ENCODE data around the gene TNFRSF8.
A peak's percentile ranks its signal among the peaks of the same experiment; 100 is the strongest.

TNFRSF8 gene

GRCh38 chr1:12141163-12141850 is 78.2 kb downstream of the TNFRSF8 start:
- DNase-seq (ENCODE audit: low spot score) = no peak
- peaks cover 12% of the 10 kb centered on the region for H3K4me1 ChIP-seq (ENCODE audit: insufficient read depth, poor library complexity, severe bottlenecking)
- no peak overlapping the region for H3K4me3 ChIP-seq (ENCODE audit: severe bottlenecking)
- TF ChIP-seq, protein P1, sequence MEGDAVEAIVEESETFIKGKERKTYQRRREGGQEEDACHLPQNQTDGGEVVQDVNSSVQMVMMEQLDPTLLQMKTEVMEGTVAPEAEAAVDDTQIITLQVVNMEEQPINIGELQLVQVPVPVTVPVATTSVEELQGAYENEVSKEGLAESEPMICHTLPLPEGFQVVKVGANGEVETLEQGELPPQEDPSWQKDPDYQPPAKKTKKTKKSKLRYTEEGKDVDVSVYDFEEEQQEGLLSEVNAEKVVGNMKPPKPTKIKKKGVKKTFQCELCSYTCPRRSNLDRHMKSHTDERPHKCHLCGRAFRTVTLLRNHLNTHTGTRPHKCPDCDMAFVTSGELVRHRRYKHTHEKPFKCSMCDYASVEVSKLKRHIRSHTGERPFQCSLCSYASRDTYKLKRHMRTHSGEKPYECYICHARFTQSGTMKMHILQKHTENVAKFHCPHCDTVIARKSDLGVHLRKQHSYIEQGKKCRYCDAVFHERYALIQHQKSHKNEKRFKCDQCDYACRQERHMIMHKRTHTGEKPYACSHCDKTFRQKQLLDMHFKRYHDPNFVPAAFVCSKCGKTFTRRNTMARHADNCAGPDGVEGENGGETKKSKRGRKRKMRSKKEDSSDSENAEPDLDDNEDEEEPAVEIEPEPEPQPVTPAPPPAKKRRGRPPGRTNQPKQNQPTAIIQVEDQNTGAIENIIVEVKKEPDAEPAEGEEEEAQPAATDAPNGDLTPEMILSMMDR (IDR thresholded peaks at IDR 0.05; ENCODE audit: poor library complexity, severe bottlenecking) = no peak
- no peaks in the 10 kb centered on the region for H3K36me3 ChIP-seq (ENCODE audit: low read depth)
- no peaks in the 10 kb centered on the region for H3K27me3 ChIP-seq (ENCODE audit: insufficient read depth, poor library complexity, severe bottlenecking)
- H3K27ac ChIP-seq (ENCODE audit: poor library complexity, severe bottlenecking) = no peak overlapping the region
- no peaks in the 10 kb centered on the region for H3K9me3 ChIP-seq (ENCODE audit: severe bottlenecking)
- no peak for ATAC-seq (ENCODE audit: low read depth)

DNA sequence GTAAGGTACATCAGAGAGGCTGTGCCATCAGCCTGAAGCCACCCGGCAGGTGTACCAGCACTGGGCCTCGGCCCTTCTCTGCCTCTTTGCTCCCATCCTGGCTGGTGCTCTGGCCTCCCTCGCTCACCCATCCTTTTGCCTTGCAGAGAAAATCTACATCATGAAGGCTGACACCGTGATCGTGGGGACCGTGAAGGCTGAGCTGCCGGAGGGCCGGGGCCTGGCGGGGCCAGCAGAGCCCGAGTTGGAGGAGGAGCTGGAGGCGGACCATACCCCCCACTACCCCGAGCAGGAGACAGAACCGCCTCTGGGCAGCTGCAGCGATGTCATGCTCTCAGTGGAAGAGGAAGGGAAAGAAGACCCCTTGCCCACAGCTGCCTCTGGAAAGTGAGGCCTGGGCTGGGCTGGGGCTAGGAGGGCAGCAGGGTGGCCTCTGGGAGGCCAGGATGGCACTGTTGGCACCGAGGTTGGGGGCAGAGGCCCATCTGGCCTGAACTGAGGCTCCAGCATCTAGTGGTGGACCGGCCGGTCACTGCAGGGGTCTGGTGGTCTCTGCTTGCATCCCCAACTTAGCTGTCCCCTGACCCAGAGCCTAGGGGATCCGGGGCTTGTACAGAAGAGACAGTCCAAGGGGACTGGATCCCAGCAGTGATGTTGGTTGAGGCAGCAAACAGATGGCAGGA is 79.2 kb downstream of the TNFRSF8 start:
- no peaks in the 10 kb centered on the region for H3K9me3 ChIP-seq (ENCODE audit: severe bottlenecking)
- H3K27me3 ChIP-seq (ENCODE audit: insufficient read depth, poor library complexity, severe bottlenecking) = no peaks in the 10 kb centered on the region
- ATAC-seq (ENCODE audit: low read depth) = no peak
- no peak for DNase-seq (ENCODE audit: low spot score)
- no peaks in the 10 kb centered on the region for H3K36me3 ChIP-seq (ENCODE audit: low read depth)
- H3K4me3 ChIP-seq (ENCODE audit: severe bottlenecking) = no peak overlapping the region
- H3K27ac ChIP-seq (ENCODE audit: poor library complexity, severe bottlenecking) = no peak overlapping the region
- TF ChIP-seq, protein P1 (IDR thresholded peaks at IDR 0.05; ENCODE audit: poor library complexity, severe bottlenecking) = no peak
- peaks cover 12% of the 10 kb centered on the region for H3K4me1 ChIP-seq (ENCODE audit: insufficient read depth, poor library complexity, severe bottlenecking)

DNA sequence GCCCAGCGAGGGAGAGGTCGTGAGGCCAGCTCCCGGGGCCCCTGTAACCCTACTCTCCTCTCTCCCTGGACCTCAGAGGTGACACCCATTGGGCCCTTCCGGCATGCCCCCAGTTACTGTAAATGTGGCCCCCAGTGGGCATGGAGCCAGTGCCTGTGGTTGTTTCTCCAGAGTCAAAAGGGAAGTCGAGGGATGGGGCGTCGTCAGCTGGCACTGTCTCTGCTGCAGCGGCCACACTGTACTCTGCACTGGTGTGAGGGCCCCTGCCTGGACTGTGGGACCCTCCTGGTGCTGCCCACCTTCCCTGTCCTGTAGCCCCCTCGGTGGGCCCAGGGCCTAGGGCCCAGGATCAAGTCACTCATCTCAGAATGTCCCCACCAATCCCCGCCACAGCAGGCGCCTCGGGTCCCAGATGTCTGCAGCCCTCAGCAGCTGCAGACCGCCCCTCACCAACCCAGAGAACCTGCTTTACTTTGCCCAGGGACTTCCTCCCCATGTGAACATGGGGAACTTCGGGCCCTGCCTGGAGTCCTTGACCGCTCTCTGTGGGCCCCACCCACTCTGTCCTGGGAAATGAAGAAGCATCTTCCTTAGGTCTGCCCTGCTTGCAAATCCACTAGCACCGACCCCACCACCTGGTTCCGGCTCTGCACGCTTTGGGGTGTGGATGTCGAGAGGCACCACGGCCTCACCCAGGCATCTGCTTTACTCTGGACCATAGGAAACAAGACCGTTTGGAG is 80.0 kb downstream of the TNFRSF8 start:
- ATAC-seq (ENCODE audit: low read depth) (no peak), DNase-seq (ENCODE audit: low spot score) (no peak)
- H3K9me3 ChIP-seq (ENCODE audit: severe bottlenecking) = no peaks in the 10 kb centered on the region
- no peaks in the 10 kb centered on the region for H3K36me3 ChIP-seq (ENCODE audit: low read depth)
- peaks cover 12% of the 10 kb centered on the region for H3K4me1 ChIP-seq (ENCODE audit: insufficient read depth, poor library complexity, severe bottlenecking)
- TF ChIP-seq, protein P1 (IDR thresholded peaks at IDR 0.05; ENCODE audit: poor library complexity, severe bottlenecking) = no peak
- peak overlapping the region; percentile 59 for H3K27ac ChIP-seq (ENCODE audit: poor library complexity, severe bottlenecking)
- no peak overlapping the region for H3K4me3 ChIP-seq (ENCODE audit: severe bottlenecking)
- H3K27me3 ChIP-seq (ENCODE audit: insufficient read depth, poor library complexity, severe bottlenecking) = no peaks in the 10 kb centered on the region

- no peaks in the 10 kb centered on the region for H3K36me3 ChIP-seq (ENCODE audit: low read depth)
- H3K4me3 ChIP-seq (ENCODE audit: severe bottlenecking) = no peak overlapping the region
- TF ChIP-seq, protein P1 (IDR thresholded peaks at IDR 0.05; ENCODE audit: poor library complexity, severe bottlenecking) = no peak
- H3K27ac ChIP-seq (ENCODE audit: poor library complexity, severe bottlenecking) = peak overlapping the region; percentile 59
- ATAC-seq (ENCODE audit: low read depth) (peak; percentile 97), DNase-seq (ENCODE audit: low spot score) (peak; percentile 92)
- H3K27me3 ChIP-seq (ENCODE audit: insufficient read depth, poor library complexity, severe bottlenecking) = no peaks in the 10 kb centered on the region
- H3K9me3 ChIP-seq (ENCODE audit: severe bottlenecking) = no peaks in the 10 kb centered on the region
- H3K4me1 ChIP-seq (ENCODE audit: insufficient read depth, poor library complexity, severe bottlenecking) = peaks cover 12% of the 10 kb centered on the region
Measured at GRCh38 chr1:12143631-12144155, 80.6 kb downstream of the TNFRSF8 start.

All from RWPE2 (cell line).